GM23338 (cell line): ENCODE results near the gene KCNN3. TPM values are rescaled to one million over a fixed set of nuclear protein-coding genes. Genes with fewer than 3 reads are reported as not detected.

ENCODE experiments used
- ATAC-seq: fragments of 200-7000 bp; cut with Tn5 transposase; 3 replicates; pipeline ENCODE4 v1.9.1; 2020
- DNase-seq: peaks from one replicate; pipeline ENCODE4 v3.0.0-alpha.2; 2015; ENCODE audit warnings: low spot score
- H2AFZ ChIP-seq: fragments of 200-600 bp; sonication (generic); 2 replicates; pipeline ENCODE4 v1.8.0; 2016; ENCODE audit warnings: antibody characterized with exemption, mild to moderate bottlenecking, moderate library complexity
- H3F3A ChIP-seq: fragments of 200-600 bp; sonication (generic); replicated peaks from 2 replicates; pipeline ENCODE4 v1.8.0; 2017; ENCODE audit warnings: antibody characterized with exemption, mixed run types, low read depth
- H3K27ac ChIP-seq: fragments of 200-600 bp; sonication (generic); 2 replicates; pipeline ENCODE4 v1.6.1; 2016; ENCODE audit warnings: low read depth
- H3K27me3 ChIP-seq: fragments of 200-600 bp; sonication (generic); 2 replicates; pipeline ENCODE4 v1.8.0; 2016; ENCODE audit warnings: mild to moderate bottlenecking, mixed run types, moderate library complexity; ENCODE audit not compliant: insufficient read depth
- H3K36me3 ChIP-seq: fragments of 200-600 bp; sonication (generic); 2 replicates; pipeline ENCODE4 v1.8.0; 2016; ENCODE audit warnings: mild to moderate bottlenecking; ENCODE audit not compliant: insufficient read depth
- H3K4me1 ChIP-seq: fragments of 200-600 bp; sonication (generic); 2 replicates; pipeline ENCODE4 v1.8.0; 2016; ENCODE audit warnings: mild to moderate bottlenecking, moderate library complexity; ENCODE audit not compliant: insufficient read depth
- H3K4me2 ChIP-seq: fragments of 200-600 bp; sonication (generic); 2 replicates; pipeline ENCODE4 v1.7.1; 2017; ENCODE audit warnings: mixed run types
- H3K4me3 ChIP-seq: fragments of 200-600 bp; sonication (generic); 2 replicates; pipeline ENCODE4 v1.6.1; 2016; ENCODE audit warnings: mixed run types
- H3K79me2 ChIP-seq: fragments of 200-600 bp; sonication (generic); replicated peaks from 2 replicates; pipeline ENCODE4 v1.8.0; 2017; ENCODE audit warnings: mild to moderate bottlenecking; ENCODE audit not compliant: insufficient read depth
- H3K9me2 ChIP-seq: fragments of 200-600 bp; sonication (generic); 2 replicates; pipeline ENCODE4 v1.8.0; 2017; ENCODE audit not compliant: insufficient read depth
- H4K20me1 ChIP-seq: fragments of 200-600 bp; sonication (generic); replicated peaks from 2 replicates; pipeline ENCODE4 v1.8.0; 2017; ENCODE audit warnings: mild to moderate bottlenecking; ENCODE audit not compliant: insufficient read depth
- H3K27ac Mint-ChIP-seq: 2 replicates; pipeline ENCODE4 v1.8.0; 2020; ENCODE audit warnings: inconsistent platforms, mild to moderate bottlenecking, moderate library complexity, mixed read lengths
- H3K27me3 Mint-ChIP-seq: 3 replicates; pipeline ENCODE4 v1.8.0; 2022; ENCODE audit warnings: low read depth, mild to moderate bottlenecking, moderate library complexity, mixed read lengths, inconsistent platforms; ENCODE audit not compliant: insufficient read depth, poor library complexity
- H3K36me3 Mint-ChIP-seq: 3 replicates; pipeline ENCODE4 v1.8.0; 2021; ENCODE audit warnings: low read depth, mild to moderate bottlenecking, inconsistent platforms, moderate library complexity, mixed read lengths
- H3K4me1 Mint-ChIP-seq: 3 replicates; pipeline ENCODE4 v1.8.0; 2020; ENCODE audit warnings: mild to moderate bottlenecking, inconsistent platforms, mixed read lengths
- H3K4me3 Mint-ChIP-seq: 3 replicates; pipeline ENCODE4 v1.8.0; 2021; ENCODE audit warnings: moderate library complexity, mild to moderate bottlenecking, inconsistent platforms, mixed read lengths
- H3K9me3 Mint-ChIP-seq: 3 replicates; pipeline ENCODE4 v1.8.0; 2020; ENCODE audit warnings: moderate library complexity, mild to moderate bottlenecking, inconsistent platforms, mixed read lengths
- EZH2 ChIP-seq: fragments of 200-600 bp; sonication (generic); IDR thresholded peaks from one replicate; pipeline ENCODE4 v1.8.0; 2017; ENCODE audit warnings: antibody characterized with exemption, mild to moderate bottlenecking, low read depth; ENCODE audit not compliant: unreplicated experiment
- EZH2phosphoT487 ChIP-seq: fragments of 200-600 bp; sonication (generic); IDR thresholded peaks from one replicate; pipeline ENCODE4 v1.8.1; 2018; ENCODE audit warnings: antibody characterized with exemption; ENCODE audit not compliant: unreplicated experiment
- NANOG ChIP-seq: IDR thresholded peaks from 2 replicates; pipeline ENCODE4 v1.6.1; 2016; ENCODE audit warnings: antibody characterized with exemption, borderline replicate concordance
- POLR2AphosphoS5 ChIP-seq: IDR thresholded peaks from 2 replicates; pipeline ENCODE4 v1.6.1; 2016; ENCODE audit warnings: antibody characterized with exemption, low read depth
- STAT1 ChIP-seq: IDR thresholded peaks from one replicate; pipeline ENCODE4 v1.6.1; 2016; ENCODE audit warnings: antibody characterized with exemption; ENCODE audit not compliant: unreplicated experiment
- ZNF114 ChIP-seq: fragments of 250-450 bp; sonication (Bioruptor Pico); IDR thresholded peaks from 2 replicates; pipeline ENCODE4 v1.5.0; 2020; ENCODE audit warnings: mild to moderate bottlenecking, moderate library complexity
- ZNF331 ChIP-seq: fragments of 250-450 bp; sonication (Bioruptor Pico); IDR thresholded peaks from 2 replicates; pipeline ENCODE4 v1.5.0; 2020; ENCODE audit warnings: low read depth, mild to moderate bottlenecking, moderate library complexity
- polyA plus RNA-seq: library from polyadenylated mRNA; unstranded; fragments of >200 nt; fragmentation: Nextera tagmentation; extraction: Ambion mirVana; gene quantifications from 2 replicates; pipeline ENCODE4 v1.2.1, GENCODE V29; 2016
- total RNA-seq: library from RNA; depleted of rRNA; stranded (reverse); fragments of >200 nt; shearing (Covaris generic); gene quantifications from 2 replicates; pipeline ENCODE4 v1.2.3, GENCODE V29; 2014
- TF ChIP-seq, protein P1 (sequence below), 2 experiments: fragments of 200-600 bp in 1 of 2; sonication (generic) in 1 of 2; conservative IDR thresholded peaks; 2 replicates each; pipeline versions ENCODE4 v1.5.1 to v1.6.1; 2016 to 2017; ENCODE audit warnings: antibody characterized with exemption in 2 of 2, low read depth in 2 of 2, mild to moderate bottlenecking in 2 of 2, moderate library complexity in 1 of 2
- TF ChIP-seq, protein P2 (sequence below): fragments of 250-450 bp; sonication (Bioruptor Pico); IDR thresholded peaks from 2 replicates; pipeline ENCODE4 v1.5.0; 2020; ENCODE audit warnings: mild to moderate bottlenecking, moderate library complexity

KCNN3 gene
- total and polyA plus RNA-seq, 2 experiments from 2014 or later: 1.9 to 3.0 TPM

DNA sequence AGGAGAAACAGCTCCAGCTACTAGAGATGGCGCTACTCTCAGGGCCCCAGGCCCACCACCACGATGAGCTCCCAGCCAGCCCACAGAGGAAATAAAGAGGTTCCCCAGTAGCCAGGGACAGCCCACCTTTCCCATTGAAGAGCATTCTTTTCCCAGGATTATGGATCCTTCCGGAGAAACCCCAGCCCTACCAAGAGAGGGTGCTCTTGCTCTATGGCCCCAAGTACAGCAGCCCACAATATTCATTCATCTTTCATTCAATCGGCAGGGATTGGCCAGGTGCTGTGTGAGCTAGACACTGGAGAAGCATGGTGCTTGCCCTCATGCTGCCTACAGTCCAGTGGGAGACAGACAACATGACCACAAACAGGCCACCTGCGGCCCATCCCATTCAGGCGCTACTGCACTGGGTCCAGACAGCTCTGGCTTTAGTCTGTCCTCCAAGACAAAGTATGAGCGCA is 36.6 kb upstream of the KCNN3 start:
- H3K36me3 Mint-ChIP-seq: peaks cover 8% of the 10 kb centered on the region; the same call in 2 of the 3 replicates
- H3K79me2 ChIP-seq: no peaks in the 10 kb centered on the region
- peaks cover 5% of the 10 kb centered on the region; the same call in 1 of the 2 replicates for H3K36me3 ChIP-seq
- no peaks in the 10 kb centered on the region for H3F3A ChIP-seq
- peaks cover 7% of the 10 kb centered on the region; the same call in 1 of the 2 replicates for H3K9me2 ChIP-seq
- no peak overlapping the region for H3K4me3 Mint-ChIP-seq
- H3K4me1 ChIP-seq: no peaks in the 10 kb centered on the region
- H3K4me2 ChIP-seq: no peak overlapping the region
- peaks cover 5% of the 10 kb centered on the region for H3K27me3 Mint-ChIP-seq
- ATAC-seq (peak; percentile 66), DNase-seq (peak; percentile 49)
- peaks cover 28% of the 10 kb centered on the region for H3K9me3 Mint-ChIP-seq
- no peak overlapping the region for H3K4me3 ChIP-seq
- no peaks in the 10 kb centered on the region for H3K27me3 ChIP-seq
- H3K4me1 Mint-ChIP-seq: no peaks in the 10 kb centered on the region
- no peak overlapping the region for H2AFZ ChIP-seq
- no peak for TF ChIP-seq STAT1
- TF ChIP-seq, protein P1, sequence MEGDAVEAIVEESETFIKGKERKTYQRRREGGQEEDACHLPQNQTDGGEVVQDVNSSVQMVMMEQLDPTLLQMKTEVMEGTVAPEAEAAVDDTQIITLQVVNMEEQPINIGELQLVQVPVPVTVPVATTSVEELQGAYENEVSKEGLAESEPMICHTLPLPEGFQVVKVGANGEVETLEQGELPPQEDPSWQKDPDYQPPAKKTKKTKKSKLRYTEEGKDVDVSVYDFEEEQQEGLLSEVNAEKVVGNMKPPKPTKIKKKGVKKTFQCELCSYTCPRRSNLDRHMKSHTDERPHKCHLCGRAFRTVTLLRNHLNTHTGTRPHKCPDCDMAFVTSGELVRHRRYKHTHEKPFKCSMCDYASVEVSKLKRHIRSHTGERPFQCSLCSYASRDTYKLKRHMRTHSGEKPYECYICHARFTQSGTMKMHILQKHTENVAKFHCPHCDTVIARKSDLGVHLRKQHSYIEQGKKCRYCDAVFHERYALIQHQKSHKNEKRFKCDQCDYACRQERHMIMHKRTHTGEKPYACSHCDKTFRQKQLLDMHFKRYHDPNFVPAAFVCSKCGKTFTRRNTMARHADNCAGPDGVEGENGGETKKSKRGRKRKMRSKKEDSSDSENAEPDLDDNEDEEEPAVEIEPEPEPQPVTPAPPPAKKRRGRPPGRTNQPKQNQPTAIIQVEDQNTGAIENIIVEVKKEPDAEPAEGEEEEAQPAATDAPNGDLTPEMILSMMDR (conservative IDR thresholded peaks at IDR 0.05; ENCODE audit: low read depth in 2 of 2): peak; percentile 55 to 82
- no peak overlapping the region for H3K27ac Mint-ChIP-seq
- H4K20me1 ChIP-seq: no peaks in the 10 kb centered on the region
- H3K27ac ChIP-seq: no peak overlapping the region

DNA sequence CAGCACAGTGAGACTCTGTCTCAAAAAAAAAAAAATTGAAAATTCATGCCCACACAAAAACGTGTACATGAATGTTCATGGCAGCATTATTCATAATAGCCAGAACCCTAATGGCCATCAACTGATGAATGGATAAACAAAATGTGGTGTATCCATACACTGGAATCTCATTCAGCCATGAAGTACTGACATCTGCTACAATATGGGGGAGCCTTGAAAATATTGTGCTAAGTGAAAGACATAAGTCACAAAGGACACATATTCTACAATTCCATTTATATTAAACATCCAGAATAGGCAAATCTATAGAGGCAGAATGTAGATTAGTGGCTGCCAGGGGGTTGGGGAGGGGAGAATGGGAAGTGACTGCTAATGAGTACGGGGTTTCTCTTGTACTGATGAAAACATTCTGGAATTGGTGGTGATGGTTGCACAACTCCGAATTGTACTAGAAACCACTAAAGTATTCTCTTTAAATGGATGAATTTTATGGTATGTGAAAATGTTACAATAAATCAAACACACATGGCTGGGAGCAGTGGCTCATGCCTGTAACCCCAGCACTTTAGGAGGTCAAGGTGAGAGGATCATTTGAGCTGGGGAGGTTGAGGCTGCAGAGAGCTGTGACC is 33.0 kb upstream of the KCNN3 start:
- Mint-ChIP-seq H3K27ac (no peak overlapping the region), H3K27me3 (peaks cover 4% of the 10 kb centered on the region), H3K4me3 (no peak overlapping the region), H3K36me3 (peaks cover 5% of the 10 kb centered on the region; the same call in 2 of the 3 replicates), H3K9me3 (peaks cover 15% of the 10 kb centered on the region), H3K4me1 (no peaks in the 10 kb centered on the region)
- Histone ChIP-seq H3K4me1 (no peaks in the 10 kb centered on the region), H3K9me2 (no peaks in the 10 kb centered on the region), H3F3A (no peaks in the 10 kb centered on the region), H3K36me3 (no peaks in the 10 kb centered on the region), H3K27me3 (no peaks in the 10 kb centered on the region), H4K20me1 (no peaks in the 10 kb centered on the region), H3K4me2 (no peak overlapping the region), H3K4me3 (no peak overlapping the region), H3K79me2 (no peaks in the 10 kb centered on the region), H3K27ac (no peak overlapping the region), H2AFZ (peak overlapping the region; percentile 39; the same call in 1 of the 2 replicates)
- no peak for ATAC-seq
- DNase-seq: no peak
- no peak for TF ChIP-seq EZH2phosphoT487
- no peak for TF ChIP-seq POLR2AphosphoS5
- TF ChIP-seq ZNF114 (CRISPR knock-in tag): no peak
- no peak for TF ChIP-seq STAT1
- no peak for TF ChIP-seq EZH2
- no peak for TF ChIP-seq NANOG
- TF ChIP-seq, protein P2, sequence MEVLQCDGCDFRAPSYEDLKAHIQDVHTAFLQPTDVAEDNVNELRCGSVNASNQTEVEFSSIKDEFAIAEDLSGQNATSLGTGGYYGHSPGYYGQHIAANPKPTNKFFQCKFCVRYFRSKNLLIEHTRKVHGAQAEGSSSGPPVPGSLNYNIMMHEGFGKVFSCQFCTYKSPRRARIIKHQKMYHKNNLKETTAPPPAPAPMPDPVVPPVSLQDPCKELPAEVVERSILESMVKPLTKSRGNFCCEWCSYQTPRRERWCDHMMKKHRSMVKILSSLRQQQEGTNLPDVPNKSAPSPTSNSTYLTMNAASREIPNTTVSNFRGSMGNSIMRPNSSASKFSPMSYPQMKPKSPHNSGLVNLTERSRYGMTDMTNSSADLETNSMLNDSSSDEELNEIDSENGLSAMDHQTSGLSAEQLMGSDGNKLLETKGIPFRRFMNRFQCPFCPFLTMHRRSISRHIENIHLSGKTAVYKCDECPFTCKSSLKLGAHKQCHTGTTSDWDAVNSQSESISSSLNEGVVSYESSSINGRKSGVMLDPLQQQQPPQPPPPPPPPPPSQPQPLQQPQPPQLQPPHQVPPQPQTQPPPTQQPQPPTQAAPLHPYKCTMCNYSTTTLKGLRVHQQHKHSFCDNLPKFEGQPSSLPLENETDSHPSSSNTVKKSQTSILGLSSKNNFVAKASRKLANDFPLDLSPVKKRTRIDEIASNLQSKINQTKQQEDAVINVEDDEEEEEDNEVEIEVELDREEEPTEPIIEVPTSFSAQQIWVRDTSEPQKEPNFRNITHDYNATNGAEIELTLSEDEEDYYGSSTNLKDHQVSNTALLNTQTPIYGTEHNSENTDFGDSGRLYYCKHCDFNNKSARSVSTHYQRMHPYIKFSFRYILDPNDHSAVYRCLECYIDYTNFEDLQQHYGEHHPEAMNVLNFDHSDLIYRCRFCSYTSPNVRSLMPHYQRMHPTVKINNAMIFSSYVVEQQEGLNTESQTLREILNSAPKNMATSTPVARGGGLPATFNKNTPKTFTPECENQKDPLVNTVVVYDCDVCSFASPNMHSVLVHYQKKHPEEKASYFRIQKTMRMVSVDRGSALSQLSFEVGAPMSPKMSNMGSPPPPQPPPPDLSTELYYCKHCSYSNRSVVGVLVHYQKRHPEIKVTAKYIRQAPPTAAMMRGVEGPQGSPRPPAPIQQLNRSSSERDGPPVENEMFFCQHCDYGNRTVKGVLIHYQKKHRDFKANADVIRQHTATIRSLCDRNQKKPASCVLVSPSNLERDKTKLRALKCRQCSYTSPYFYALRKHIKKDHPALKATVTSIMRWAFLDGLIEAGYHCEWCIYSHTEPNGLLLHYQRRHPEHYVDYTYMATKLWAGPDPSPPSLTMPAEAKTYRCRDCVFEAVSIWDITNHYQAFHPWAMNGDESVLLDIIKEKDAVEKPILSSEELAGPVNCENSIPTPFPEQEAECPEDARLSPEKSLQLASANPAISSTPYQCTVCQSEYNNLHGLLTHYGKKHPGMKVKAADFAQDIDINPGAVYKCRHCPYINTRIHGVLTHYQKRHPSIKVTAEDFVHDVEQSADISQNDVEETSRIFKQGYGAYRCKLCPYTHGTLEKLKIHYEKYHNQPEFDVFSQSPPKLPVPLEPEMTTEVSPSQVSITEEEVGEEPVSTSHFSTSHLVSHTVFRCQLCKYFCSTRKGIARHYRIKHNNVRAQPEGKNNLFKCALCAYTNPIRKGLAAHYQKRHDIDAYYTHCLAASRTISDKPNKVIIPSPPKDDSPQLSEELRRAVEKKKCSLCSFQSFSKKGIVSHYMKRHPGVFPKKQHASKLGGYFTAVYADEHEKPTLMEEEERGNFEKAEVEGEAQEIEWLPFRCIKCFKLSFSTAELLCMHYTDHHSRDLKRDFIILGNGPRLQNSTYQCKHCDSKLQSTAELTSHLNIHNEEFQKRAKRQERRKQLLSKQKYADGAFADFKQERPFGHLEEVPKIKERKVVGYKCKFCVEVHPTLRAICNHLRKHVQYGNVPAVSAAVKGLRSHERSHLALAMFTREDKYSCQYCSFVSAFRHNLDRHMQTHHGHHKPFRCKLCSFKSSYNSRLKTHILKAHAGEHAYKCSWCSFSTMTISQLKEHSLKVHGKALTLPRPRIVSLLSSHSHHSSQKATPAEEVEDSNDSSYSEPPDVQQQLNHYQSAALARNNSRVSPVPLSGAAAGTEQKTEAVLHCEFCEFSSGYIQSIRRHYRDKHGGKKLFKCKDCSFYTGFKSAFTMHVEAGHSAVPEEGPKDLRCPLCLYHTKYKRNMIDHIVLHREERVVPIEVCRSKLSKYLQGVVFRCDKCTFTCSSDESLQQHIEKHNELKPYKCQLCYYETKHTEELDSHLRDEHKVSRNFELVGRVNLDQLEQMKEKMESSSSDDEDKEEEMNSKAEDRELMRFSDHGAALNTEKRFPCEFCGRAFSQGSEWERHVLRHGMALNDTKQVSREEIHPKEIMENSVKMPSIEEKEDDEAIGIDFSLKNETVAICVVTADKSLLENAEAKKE (CRISPR knock-in tag): no peak
- TF ChIP-seq ZNF331 (CRISPR knock-in tag): no peak
